Neural progenitor cell (in vitro differentiated cells): ENCODE measurements around the gene CERS6.

Source experiments
- EZH2 ChIP-seq: fragments of 200-600 bp; sonication (generic); IDR thresholded peaks from 2 replicates; pipeline ENCODE4 v1.6.1; 2017; ENCODE audit warnings: antibody characterized with exemption, mild to moderate bottlenecking, moderate library complexity
- TF ChIP-seq, protein P1 (sequence below): fragments of 200-600 bp; sonication (generic); IDR thresholded peaks from 2 replicates; pipeline ENCODE4 v1.5.1; 2017; ENCODE audit warnings: antibody characterized with exemption, mild to moderate bottlenecking

GRCh38 chr2:168821992-168822391 lies 365.9 kb downstream of the CERS6 start:
- TF ChIP-seq, protein P1, sequence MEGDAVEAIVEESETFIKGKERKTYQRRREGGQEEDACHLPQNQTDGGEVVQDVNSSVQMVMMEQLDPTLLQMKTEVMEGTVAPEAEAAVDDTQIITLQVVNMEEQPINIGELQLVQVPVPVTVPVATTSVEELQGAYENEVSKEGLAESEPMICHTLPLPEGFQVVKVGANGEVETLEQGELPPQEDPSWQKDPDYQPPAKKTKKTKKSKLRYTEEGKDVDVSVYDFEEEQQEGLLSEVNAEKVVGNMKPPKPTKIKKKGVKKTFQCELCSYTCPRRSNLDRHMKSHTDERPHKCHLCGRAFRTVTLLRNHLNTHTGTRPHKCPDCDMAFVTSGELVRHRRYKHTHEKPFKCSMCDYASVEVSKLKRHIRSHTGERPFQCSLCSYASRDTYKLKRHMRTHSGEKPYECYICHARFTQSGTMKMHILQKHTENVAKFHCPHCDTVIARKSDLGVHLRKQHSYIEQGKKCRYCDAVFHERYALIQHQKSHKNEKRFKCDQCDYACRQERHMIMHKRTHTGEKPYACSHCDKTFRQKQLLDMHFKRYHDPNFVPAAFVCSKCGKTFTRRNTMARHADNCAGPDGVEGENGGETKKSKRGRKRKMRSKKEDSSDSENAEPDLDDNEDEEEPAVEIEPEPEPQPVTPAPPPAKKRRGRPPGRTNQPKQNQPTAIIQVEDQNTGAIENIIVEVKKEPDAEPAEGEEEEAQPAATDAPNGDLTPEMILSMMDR: no peak
- TF ChIP-seq EZH2: no peak
